CD4-positive, alpha-beta T cell treated with Interferon gamma for 1 hour (primary cell): ENCODE measurements around the gene ZFR2.

Experiments
- DNase-seq: peaks from one replicate; pipeline ENCODE4 v3.0.0-alpha.2; 2020

ZFR2 gene

DNA sequence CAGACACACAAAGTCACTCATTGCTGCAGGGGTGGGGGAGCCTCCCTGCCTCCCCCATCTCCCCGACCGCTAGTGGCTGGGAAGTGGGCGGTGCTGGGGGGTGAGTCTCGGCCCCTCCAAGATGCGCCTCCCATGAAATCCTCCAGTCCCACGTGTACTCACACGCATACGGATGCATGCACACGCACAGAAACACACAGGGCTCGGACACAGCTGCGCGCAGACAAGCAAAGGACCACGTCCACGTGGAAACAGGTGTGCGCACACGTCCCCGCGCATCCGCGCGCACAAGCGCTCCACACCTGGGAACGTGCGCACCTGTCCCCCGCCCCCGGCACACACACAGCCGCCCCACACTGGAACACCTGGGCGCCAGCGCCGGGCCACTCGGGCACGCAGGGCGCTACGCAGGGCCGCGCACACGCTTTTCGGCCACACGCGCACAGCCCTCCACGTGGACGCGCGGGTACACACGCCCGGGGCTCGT, 83.3 kb downstream of the ZFR2 start:
- DNase-seq: peak; percentile 7

DNA sequence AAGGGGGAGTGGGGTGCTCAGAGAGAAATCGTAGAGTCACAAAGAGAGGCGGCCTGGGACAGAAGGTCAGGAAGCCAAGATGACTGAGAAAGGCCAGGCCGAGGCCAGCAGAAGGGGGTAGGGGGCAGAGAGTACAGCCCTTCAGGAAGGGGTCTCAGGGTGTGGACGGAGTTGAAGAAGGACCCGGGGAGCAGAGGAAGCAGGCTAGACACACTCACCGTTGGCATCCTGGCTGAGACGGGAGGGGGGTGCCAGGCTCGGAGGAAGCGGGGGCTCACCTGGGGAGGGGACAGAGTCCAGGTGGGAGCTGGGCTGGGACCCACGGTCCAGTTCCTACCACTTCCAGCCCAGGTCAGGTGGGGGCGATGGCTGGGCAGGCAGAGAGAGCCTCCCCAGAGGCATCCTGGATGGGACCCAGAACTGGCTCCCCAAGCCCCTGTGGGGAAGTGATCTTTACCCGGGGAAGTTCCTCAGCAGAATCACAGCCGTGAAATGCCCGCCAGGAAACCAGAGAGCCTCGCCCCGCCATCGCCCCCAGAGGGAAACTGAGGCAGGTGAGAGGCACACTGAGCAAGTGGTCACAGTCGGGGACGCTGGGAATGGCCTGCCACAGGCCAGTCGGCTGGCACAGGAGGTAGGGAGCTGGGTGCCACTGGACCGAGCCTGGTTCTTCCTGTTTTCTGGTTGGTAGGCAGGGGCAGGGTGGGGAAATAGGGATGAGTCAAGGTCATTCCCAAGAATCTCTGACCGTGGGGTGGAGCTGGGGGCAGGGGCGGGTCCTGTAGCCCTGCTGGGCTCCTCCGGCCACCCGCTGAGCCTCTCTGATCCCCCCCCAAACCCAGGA, 84.0 kb downstream of the ZFR2 start:
- no peak for DNase-seq

- peak; percentile 47 for DNase-seq
Observed at GRCh38 chr19:3783660-3784584, 84.9 kb downstream of the ZFR2 start.

DNA sequence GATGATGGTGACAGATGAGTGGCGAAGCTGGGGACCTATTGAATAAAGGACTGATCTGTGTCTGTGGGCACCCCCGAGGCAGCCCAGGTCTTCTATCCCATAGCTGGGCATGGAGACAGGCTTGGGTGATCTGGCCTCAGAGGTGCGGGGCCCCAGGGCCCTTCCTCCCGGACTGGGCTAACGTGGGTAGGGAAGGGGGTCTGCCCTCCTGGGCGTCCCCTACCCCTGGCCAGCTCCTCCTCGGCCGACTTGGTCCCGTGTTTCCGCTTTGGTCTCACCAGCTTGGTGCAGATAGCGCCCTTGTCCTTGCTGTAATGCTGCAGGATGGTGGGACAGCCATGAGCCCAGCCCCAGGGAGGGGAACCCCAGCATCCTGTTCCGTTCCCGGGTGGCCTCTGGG, 85.9 kb downstream of the ZFR2 start:
- no peak for DNase-seq

GRCh38 chr19:3782330-3782729, 86.5 kb downstream of the ZFR2 start:
- no peak for DNase-seq

DNA sequence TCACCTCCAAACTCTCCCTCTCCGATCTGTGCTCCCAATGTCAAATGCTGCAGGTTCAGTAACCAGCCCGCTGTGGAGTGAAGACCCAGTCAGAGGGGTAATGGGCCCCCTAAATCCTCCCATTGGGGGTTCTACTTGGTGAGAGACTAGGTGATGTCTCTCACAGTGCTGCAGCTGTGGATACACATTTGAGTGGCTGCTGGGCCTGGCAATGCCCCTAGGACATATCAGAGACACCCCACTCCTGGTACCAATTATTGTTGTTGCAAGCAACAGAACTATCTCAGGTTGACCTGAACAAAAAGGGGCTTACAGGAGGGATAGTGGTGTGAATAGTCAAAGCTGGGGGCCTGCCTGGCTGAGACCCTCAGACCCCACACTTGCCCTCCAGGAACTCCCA, 87.2 kb downstream of the ZFR2 start:
- no peak for DNase-seq

DNA sequence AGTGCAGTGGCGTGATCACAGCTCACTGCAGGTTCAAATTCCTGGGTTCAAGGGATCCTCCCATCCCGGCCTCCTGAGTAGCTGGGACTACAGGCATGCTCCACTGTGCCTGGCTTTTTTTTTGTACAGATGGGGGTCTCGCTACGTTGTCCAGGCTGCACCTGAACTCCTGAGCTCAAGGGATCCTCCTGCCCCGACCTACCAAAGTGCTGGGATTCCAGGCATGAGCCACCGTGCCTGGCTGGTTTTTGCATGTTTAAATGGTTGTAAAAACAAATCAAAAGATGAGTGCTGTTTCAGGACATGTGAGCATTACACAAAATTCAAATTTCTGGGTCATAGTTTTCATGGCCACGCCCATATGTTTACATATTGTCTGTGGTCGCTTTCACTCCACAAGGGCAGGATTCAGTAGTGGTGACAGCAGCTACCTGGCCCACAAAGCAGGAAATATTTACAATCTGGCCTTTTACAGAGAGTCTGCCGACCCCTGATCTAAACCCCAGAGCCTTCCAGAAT, 88.0 kb downstream of the ZFR2 start:
- DNase-seq: no peak

GRCh38 chr19:3778899-3779723, 89.7 kb downstream of the ZFR2 start:
- DNase-seq: no peak

GRCh38 chr19:3778104-3778867, 90.6 kb downstream of the ZFR2 start:
- no peak for DNase-seq

- no peak for DNase-seq
Observed at GRCh38 chr19:3776479-3777040, 92.3 kb downstream of the ZFR2 start.

DNA sequence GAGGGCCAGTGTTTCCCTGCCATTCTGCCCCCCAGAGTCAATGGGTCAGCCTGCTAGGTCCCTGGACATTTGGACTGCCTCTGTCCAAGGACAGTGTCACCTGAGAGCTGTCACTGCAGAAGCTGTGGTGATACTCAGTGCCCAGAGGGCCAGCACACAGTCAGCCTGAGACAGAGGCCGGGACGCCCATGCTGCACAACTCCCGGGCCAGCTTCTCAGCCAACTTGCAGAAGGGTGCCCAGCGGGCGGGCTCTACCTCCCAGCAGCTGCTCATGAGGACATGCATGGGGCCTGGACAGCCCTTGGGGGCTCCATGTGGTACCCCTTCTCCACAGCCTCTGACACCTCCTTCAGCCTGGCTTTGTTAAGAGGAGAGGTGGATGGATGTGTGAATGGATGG, 93.0 kb downstream of the ZFR2 start:
- no peak for DNase-seq

DNA sequence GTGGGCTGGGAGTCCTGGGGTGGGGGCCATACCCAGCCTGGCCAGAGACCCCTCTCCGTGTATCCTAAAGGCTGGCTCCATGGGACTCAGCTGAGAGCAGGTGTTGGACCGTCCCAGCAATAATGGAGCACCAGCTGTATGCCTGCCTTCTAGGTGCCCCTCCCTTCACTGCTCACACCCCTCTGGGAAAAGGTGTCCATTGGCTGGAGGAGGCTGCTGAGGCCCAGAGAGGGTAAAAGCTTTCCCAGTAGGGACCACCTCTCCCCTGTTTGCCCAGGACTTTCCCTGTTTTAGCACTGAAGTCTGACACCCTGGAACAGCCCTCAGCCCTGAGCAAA, 93.5 kb downstream of the ZFR2 start:
- no peak for DNase-seq

DNA sequence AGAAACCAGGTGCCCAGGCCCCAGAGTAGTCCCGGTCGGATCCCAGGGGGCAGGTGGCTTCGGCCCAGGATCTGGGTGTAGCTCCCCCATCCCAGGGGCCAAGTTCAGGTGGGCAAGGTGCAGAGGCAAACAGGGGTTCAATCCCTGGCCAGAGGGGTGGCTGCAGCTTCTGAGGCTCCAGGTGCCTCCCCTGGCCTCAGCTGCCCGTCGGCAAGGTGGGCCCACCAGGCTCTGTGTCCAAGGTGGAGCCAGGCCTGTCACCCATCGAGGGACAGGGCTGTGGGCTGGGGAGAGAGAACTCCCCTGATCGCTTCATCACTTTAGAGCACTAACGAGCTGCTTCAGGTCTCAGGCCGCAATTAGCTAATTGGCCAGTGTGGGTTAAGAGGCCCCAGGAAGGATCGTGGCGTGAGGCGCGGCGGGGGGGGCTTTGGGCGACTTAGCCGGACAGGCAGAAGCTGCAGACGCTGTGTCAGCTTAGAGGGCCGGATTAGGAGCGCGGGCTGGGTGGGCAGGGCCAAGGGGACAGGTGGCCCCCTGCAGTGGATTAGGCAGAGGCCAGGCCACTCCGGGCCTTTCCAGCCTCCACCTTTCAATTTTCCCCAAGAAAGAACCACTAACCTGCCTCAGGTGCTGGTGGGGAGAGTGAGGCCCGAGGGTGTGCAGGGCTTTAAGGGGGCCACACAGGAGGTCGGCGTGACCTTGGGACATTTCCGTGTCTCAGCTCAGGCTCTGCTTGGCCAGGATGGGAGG, 94.0 kb downstream of the ZFR2 start:
- no peak for DNase-seq

GRCh38 chr19:3773814-3774515, 94.9 kb downstream of the ZFR2 start:
- no peak for DNase-seq

DNA sequence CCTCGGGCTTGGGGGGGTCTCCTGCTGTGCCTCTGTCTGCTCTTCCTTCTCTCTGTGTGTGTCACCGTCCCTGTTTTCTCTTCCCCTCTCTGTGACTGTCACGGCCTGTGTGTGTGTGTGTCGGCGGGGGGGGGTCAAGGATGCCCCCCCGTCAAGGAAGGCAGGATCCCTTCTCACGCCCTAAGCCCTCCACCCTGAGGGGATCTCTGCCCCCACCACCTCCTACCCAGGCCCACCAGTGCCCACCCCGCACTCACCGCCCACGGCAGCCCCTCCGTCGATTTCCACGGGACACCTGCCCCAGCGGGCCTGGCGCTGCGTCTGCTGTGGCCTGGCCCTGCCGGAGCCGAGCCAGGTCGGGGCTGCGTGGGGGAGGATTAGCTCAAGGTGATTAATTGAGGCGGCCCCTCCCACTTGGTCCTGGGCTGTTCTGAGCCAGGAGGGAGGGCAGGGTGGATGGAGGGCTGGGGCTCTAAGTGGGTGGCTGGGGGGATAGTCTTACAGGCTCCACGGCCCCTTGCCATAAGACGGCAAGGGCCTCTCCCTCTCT, 96.9 kb downstream of the ZFR2 start, which contains the start of gene RAX2:
Gene RAX2 (minus strand): TSS at position 323 of the 550 bp plus-strand sequence. CDS start 486 bp downstream, outside the sequence.
- DNase-seq: no peak

GRCh38 chr19:3771000-3771905, 97.6 kb downstream of the ZFR2 start:
- no peak for DNase-seq

GRCh38 chr19:3770136-3770999, 98.5 kb downstream of the ZFR2 start:
- DNase-seq: no peak

GRCh38 chr19:3769494-3769893, 99.3 kb downstream of the ZFR2 start:
- DNase-seq: no peak
